GM18505 (cell line): ENCODE data around the gene ECI1.
A peak's percentile ranks its signal among the peaks of the same experiment; 100 is the strongest.
"Not testable (repeated sequence)": the region's sequence is repeated elsewhere in the genome, so short reads cannot be mapped to it uniquely, and the experiment has no call there.

ENCODE experiments used
- ATAC-seq: cut with Tn5 transposase; IDR thresholded peaks from one replicate; pipeline ENCODE4 v1.9.1; 2021; ENCODE audit not compliant: unreplicated experiment
- POLR2A ChIP-seq: IDR thresholded peaks from 4 replicates; pipeline ENCODE4 v1.6.1; 2011; ENCODE audit warnings: borderline replicate concordance; ENCODE audit not compliant: insufficient read depth, insufficient read length; ENCODE audit errors: extremely low read depth

The ECI1 gene

DNA sequence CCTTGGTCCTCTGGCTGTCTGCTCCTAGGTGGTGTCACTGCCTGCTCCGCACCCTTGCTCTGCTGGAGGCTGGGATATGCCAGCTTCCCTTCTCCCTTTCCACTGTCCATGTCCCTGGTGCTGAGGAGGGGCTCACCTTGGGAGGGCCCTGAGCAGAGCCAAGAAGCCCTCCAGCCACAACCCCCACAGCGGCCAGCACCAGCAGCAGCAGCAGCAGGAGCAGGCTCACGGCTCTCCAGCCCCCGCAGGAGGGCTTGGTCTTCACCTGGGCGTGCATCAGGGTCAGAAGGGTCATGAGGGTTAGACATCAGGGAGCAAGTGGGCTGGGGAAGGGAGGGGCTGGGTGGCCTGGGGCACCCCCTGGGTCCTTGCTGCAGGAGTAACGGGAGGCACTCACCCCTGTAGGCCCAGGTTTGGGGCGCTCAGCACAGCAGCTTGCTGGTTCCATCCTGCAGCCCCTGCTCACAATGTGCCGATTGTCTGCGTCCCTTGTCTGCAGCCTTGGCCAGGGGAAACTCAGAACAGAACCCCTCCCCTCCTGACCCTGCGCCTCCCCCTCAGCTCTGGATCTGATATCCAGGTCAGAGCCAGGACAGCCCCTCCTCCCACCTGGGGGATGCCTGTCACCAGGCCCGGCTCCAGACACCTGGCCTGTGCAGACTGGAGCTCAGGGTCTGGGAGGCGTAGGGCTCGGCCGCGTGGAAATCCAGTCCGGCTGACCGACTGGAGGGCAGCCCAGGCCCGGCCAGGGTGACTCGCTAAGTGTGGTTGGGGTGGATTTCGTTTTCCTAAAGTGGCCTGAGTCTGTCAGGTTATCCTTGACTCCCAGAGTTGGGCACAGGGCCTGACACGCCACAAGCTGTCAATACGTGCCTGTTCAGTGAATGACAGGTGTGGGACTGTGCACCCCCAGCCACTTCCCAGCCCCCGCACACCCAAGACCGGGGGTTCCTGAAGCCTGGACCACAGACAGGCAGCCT, 40.7 kb downstream of the ECI1 start, which contains the start of gene BRICD5:
BRICD5 (minus strand) TSS at position 478 of the 980 bp plus-strand sequence; CDS start at position 448, 30 bp downstream.
- no peak for ATAC-seq
- TF ChIP-seq POLR2A, result no peak

DNA sequence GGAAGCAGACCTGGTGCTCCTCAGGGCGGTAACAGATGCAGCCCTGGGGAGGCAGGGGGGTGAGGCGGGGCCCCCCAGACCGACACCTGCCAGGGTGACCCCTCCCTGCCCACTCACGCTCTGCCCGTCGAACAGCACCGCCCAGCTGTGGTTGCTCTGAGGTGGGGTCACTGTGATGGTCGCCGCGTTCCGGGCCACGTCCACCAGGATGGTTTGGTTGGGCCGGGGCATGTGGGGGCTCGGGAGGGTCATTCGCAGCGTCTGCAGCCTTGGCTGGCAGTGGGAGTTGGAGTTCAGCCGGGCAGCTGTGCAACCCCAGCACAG, 41.4 kb downstream of the ECI1 start:
- no peak for TF ChIP-seq POLR2A
- no peak for ATAC-seq

DNA sequence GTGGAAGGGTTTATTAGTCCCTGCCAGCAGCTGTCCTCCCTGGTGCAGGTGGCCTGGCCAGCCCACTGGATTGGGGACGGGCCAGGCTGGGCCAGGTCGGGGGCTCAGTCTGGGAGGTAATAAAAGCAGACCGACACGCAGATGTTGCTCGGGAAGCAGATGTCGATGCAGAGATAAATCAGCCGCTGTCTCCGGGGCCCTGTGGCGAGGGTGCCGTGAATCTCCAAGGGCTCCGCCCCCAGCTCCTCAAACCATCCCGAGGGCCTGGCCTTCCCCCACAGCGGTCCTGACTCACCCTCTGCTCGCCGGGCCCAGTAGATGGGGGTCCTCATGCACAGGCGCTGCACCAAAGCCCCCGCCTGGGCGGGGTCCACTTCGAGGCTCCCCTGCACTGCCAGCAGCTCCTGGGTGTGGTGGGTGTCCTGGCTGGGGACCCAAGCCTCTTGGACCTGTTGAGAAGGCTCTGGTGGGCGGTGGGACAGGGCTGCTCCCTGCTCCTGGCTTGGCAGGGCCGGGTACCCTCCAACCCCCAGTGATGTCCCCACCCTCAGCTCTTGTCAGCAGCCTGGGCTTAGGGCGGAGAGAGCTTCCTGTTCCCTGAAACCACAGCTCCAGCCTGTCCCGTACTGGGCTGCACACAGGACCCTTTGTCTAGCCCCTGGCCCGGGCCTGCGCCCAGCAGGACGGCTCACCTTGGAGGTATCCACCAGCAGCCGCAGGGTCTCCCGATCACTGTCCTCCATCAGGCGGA, 42.0 kb downstream of the ECI1 start:
- TF ChIP-seq POLR2A, result no peak
- no peak for ATAC-seq

DNA sequence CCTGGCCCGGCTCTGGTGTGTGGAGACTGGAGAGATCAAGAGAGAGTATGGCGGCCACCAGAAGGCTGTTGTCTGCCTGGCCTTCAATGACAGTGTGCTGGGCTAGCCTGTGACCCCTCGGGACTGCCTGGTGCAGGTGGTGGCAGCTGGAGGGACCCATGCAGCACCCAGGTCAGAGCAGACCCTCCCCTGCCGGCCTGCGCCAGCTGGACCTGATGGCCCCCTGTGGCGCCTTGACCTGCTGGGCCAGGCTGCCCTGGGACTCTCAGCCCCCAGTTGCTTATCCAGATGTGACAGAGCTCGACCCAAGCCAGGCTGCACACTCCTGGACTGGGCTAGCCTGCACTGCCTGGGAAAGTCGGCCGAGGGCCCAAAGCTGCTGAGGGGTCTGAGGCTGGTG, 42.6 kb downstream of the ECI1 start:
- no peak for ATAC-seq
- no peak for TF ChIP-seq POLR2A

DNA sequence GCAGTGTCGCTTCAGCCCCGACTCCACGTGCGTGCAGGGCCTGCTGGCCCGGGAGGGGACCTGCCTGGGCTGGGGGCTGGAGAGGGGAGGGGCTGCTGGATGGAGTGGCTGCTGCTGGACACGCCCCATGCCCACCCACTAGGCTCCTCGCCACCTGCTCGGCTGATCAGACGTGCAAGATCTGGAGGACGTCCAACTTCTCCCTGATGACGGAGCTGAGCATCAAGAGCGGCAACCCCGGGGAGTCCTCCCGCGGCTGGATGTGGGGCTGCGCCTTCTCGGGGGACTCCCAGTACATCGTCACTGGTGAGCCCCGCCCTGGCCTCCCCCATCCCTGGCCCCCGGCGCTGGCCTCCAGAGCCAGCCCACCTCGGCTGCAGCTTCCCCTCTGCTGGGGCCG, 43.1 kb downstream of the ECI1 start:
- no peak for ATAC-seq
- TF ChIP-seq POLR2A, result no peak

DNA sequence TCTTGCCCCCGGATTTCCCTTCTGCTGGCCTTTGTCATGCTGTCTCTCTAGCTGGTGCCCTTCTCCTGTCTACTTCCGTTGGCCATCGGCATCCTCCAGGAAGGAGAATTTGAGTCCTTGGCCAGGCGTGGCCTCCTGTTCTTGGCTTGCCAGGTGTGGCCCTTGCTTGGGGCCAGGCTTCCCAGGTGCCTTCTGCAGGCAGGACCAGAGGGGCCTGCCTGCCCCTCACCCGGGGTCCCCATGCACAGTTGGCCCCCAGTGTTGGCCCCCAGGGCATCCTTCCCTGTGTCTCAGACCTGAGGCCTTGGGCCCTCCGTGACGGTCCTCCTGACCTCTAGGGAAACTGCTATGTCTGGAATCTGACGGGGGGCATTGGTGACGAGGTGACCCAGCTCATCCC, 43.5 kb downstream of the ECI1 start:
- no peak for ATAC-seq
- TF ChIP-seq POLR2A, result no peak

DNA sequence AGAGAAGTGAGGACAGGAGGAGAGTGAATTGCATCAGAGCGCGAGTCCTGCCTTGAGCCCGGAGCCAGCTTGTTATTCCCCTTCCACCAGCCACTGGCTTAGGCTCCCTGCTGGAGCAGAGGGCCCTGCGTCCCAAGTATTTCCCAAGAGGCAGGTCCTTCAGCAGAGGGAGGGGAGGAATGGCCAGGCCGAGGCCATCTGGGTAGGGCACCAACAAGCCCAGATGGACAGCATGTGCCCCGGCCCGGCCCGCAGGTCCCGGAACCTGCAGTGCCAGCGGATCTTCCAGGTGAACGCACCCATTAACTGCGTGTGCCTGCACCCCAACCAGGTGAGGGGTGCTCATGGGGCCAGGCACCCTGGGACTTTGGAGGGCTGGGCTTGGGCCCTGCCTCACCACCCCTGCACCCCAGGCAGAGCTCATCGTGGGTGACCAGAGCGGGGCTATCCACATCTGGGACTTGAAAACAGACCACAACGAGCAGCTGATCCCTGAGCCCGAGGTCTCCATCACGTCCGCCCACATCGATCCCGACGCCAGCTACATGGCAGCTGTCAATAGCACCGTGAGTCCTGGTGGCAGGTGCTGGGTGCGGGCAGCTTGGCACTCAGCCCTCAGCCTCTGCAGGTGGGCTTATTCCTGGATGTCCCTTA, 44.5 kb downstream of the ECI1 start:
- ATAC-seq, result no peak
- no peak for TF ChIP-seq POLR2A

DNA sequence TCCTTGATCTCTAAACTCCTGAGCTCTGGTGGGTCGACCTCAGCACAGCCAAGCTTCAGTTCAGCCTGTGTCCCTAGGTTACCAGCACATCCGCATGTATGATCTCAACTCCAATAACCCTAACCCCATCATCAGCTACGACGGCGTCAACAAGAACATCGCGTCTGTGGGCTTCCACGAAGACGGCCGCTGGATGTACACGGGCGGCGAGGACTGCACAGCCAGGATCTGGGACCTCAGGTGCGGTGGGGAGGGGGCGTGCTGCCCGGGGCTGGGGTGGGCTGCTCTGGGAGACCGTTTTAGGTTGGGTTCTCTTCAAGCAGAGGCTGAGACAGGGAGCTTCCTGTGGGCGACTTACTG, 45.0 kb downstream of the ECI1 start:
- ATAC-seq, result no peak
- TF ChIP-seq POLR2A, result no peak

DNA sequence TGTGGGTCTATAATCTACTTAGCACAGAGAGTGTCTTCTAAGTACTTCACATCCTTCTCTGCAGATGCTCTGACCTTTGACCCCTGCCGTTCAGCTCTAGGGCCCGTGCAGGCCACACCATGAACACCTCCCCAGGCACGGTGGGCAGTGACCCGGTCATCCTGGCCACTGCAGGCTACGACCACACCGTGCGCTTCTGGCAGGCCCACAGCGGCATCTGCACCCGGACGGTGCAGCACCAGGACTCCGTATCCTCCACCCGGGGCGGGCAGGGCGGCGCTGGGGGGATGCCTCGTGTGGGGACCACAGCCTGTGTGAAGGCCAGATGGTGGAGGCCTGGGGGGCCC, 45.4 kb downstream of the ECI1 start:
- peak; percentile 9 for ATAC-seq
- TF ChIP-seq POLR2A, result no peak

DNA sequence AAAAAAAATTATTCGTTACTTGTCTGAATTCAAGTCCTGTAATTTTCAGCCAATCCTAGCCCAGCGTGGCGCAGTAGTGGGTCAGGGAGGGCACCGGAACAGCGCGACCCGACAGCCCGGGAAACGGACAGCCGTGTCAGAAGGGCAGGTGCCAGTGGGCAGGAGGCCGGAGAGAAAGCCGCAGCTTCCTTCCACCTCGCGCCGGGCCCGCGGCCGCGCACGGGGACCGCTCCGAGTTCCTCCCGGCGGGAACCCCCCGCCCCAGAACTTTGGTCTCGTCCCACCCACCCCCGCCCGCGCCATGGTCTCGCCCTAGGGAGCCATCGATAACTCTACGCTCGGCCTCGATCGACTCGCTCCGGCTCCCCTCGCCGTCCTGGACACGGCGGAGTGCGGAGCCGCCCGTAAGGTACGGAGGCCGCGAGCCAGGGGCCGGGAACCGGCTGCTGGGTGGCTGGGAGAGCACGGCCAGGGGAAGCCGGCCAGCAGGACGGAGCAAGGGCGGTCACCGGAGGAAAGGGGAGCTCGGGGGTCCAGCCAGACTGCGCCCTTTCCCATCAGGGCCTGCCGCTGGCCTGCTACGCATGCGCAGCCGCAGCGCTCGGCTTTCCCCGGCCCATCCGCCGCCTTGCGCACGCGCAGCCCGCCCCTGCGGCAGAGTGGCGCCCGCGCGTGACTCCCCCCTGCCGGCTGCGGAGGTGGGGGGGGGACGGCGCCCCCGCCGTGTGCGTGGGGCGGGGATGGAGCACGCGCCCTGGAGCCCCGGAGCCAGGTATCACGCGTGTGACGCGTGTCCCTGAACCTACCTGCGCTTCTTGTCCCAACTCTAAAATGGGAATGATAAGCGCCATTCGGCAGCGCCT, 46.1 kb downstream of the ECI1 start, which contains the start of gene MLST8:
MLST8 (plus strand) TSS at position 351 of the 863 bp plus-strand sequence. CDS start 632 bp downstream, outside the sequence.
- TF ChIP-seq POLR2A, result peak; percentile 93
- peak; percentile 75 for ATAC-seq

DNA sequence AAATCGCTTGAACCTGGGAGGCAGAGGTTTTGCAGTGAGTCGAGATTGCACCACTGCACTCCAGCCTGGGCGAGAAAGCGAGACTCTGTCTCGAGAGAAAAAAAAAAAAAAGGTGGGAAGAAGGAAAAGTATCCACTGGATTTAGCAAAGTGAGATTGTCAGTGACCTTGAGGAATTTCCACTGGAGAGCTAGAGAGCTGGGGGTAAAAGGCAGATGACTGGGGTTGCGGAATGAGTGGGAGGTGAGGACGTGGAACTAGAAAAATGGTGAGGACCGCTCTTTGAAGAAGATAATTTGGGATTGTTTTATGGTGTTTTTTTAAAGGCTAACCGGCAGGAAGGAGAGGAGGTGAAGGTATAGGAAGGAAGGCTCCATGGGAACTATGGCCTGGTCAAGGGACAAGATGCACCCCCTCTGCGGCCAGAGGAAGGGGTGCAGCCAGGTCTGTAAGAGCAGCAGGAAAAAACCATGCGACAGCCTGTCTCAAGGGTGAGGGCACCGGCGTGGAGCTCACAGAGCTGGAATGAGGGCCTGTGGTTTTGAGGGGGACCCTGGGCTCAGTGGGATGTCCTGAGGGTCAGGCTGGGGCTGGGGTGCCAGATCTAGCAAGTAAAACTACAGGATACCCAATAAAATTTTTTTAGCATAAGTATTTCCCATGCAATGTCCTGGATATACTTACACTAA, 46.8 kb downstream of the ECI1 start:
- no peak for ATAC-seq
- no peak for TF ChIP-seq POLR2A

DNA sequence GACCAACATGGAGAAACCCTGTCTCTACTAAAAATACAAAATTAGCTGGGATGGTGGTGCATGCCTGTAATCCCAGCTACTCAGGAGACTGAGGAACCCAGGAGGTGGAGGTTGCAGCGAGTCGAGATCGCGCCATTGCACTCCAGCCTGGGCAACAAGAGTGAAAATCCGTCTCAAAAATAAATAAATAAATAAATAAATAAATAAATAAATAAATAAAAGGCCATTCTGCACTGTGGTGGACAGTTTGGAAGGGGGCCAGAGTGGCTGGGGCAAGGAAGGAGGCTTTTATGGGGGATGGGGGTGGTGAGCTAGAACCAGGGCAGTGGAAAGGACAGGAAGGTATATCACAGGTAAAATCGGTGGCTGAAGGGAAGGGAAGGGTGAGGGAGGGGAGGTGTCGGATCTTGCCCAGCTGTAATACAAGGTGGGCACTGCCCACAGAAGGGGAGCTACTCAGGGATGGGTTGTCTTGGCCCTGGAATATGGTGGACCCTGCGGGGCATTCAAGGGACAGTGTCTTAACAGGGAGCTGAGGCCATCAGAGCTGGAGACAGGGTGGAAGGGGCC, 48.2 kb downstream of the ECI1 start:
- not testable (repeated sequence) for ATAC-seq
